CD4-positive, alpha-beta T cell treated with Interferon alpha-2 for 1 hour (primary cell): ENCODE measurements around the gene AKT3.

Experiments
- DNase-seq, 2 donors: peaks; one replicate each; pipeline ENCODE4 v3.0.0-alpha.2; 2020 to 2022

AKT3 gene

DNA sequence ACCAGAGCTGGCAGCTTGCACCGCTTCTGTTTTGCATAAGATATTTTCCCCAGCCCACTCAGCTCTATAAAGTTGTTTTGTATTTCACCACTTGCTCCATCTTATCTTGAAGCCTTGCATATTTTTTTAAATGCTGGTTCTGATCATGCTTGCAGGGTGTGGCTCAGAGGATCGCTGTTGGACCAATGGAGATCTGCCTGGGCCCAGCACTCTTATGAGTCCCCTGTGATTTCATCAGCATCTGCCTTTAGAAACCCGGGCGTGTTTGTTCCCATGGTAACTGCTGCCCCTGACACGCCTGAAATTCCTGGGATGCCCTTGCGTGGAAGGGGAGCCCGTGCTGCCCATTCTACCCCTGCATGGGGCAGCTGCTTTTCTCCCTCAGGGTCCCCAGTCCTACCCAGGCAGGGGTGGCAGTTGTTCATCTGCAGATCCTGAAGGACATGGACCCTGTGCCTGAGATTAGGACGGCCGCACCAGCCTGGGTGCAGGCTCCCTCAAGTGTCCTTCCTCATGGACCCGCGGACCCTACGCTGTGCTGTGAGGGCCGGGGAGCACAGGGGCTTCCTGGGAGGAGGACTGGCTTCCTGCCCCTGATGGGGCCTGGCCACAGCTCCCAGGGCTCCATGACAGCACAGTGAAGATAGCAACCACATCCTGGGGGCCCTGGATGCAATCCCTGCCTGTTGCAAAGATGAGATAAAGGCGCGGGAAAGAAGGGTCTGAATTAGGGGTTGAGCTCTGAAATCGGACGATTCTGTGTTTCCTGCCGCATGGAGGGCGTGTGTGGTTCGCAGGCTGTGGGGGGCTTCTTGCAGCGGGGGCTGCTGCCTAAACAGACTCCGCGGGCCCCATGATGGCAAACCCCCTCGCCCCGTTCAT is 367.7 kb downstream of the AKT3 start:
- no peak for DNase-seq

DNA sequence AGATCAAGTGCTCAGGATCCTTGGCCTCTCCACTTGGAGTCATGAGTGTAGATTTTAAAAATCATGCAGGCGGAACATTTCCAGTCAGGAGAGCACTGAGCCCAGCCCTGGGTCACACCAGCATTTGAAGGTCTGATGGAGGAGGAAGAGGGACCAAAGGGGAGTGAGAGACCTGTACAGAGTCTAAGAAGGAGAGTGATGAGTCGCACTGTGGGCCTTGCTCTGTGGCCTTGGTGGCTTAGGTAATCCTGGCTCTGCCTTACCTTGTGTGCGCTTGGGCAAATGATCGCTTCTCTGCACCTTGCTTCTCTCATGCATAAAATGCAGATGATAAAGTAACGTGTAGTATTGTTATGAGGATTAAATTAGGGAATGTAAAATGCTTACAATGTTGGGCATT is 368.9 kb downstream of the AKT3 start:
- no peak for DNase-seq

DNA sequence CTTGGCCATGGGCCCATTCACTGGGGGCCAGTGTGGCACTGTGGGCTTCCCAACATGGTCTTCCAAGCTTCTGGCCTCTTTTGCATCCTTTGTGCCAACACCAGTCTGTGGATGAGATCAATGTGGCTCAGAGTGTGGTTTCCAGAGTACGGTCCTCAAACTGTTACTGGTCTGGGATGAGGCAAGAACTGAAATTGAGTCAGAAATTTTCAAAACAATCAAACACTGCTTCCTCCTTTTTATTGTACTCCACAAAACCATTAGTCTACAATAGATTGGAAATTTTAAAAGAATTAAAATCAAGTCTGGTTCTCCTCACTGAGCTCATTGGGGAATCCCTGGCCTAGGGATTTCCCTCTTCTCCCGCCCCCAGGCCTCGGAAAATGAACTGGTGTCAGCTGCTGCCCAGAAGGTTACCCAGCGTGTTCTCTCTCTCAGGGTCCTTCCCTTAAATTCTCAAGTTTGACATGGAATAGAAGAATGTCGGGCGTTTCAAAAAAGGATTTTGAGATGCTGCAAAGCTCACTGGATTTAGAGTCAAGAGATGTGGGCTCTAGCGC is 372.2 kb downstream of the AKT3 start:
- no peak for DNase-seq

DNA sequence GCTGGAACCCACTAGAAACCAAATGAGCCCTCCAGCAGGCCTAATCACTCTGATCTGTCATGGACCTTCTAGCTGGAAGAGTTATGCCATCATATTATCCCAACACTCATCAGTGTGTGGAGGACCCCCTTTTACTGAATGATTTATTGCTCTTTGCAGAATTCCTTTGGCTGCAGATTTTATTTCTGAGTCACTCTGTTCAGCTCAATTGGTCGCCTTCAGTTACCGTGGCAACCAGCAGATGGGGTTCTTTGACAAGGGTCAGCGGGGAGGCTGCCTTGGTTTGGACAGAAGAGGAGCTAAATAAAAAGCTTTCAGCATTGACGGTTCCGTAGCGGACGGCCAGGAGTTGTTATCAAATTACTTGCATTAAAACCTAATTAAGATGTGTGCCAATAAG is 374.1 kb downstream of the AKT3 start:
- DNase-seq: no peak

DNA sequence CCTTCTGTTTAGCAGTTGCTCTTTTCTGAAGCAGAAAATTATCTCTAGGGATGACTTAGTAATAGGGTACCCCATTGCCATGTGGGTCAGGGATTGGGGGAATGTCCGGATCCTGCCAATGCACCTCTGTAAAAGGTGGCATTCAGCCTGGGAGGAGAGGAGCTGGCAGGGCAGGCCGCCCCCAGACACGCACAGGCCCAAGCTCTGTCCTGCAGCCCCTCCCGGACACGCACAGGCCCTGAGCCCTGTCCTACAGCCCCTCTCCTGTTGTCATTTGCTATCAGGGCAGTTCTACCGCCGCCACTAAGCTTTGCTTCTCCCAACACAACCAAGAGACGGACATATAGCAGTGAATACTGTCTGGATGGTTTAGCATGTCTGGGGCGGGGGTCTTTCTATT is 375.1 kb downstream of the AKT3 start:
- DNase-seq: no peak

DNA sequence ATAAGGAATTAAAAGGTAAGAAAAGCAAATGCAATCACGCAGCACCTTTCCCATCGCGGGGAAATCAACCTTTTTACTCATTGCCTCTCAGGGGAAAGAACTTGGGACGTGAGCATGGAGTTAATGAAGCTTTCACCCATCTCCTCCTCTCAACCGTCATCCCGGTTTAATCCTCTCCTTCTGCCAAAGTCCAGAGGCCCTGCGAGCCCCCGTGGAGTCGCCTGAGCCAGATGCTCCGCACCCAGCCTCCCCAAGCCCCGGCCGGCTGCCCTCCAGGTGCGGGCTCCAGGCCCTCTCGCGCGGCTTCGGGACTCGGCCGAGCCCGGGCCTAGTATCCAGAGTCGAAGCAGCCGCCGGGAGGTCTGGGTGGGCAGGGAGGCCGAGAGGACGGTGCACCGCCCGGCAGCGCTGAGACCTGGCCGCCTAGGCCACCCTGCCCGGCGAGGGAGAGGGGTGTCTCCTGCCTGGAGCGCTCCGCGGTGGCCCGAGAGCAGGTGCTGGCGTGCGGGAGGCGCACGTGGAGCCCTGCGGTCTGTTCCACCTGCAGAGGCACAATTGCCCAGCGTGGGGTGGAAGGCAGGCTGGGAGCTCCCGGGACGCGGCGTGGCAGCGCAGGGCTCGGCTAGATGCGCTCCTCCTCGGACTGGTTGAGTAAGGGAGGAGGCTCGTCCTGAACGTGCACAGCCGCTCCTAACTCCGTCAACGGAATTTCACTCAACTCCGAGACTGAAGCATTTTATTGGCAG is 375.7 kb downstream of the AKT3 start:
- no peak for DNase-seq

DNA sequence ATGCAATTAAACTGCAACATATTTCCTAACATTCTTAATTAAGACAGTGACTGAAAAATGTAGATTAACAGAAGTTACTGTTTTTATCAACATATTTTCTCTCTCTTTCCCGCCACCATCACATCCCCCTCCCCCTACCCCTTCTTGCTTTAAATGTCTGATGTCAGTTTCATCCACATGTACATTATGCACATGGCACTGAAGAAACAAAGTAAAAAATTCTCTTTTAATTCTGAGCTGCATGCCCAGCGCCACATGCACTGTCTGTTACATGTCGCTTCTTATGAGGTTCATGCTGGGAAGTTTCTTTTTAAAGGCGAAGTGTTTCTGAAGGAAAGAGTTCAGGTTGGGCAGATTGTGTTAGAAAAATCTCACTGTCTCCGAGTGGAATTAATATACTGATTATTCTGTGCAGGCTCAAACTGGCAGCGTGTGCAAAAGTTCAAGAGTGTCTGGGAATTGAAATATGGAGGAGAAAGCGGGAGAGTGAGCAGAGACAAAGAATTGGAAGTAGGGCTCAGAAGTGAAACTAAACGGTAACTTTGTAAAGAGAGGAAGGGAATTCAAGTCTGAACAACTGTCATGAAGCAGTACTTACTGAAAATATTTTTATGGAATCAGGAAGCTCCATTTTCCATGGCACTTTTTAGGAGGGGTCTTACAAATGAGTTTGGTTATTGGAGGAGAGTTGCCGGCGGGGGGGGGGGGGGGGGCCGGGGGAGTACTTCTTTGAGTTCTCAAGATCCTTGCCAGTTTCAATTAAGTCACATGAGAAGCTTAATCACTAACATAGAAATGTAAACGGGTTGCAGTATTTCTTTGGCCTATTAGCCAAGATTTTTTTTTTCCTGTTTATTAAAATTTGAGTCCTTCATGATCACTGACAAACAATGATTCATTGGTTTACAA is 376.6 kb downstream of the AKT3 start:
- DNase-seq: no peak

DNA sequence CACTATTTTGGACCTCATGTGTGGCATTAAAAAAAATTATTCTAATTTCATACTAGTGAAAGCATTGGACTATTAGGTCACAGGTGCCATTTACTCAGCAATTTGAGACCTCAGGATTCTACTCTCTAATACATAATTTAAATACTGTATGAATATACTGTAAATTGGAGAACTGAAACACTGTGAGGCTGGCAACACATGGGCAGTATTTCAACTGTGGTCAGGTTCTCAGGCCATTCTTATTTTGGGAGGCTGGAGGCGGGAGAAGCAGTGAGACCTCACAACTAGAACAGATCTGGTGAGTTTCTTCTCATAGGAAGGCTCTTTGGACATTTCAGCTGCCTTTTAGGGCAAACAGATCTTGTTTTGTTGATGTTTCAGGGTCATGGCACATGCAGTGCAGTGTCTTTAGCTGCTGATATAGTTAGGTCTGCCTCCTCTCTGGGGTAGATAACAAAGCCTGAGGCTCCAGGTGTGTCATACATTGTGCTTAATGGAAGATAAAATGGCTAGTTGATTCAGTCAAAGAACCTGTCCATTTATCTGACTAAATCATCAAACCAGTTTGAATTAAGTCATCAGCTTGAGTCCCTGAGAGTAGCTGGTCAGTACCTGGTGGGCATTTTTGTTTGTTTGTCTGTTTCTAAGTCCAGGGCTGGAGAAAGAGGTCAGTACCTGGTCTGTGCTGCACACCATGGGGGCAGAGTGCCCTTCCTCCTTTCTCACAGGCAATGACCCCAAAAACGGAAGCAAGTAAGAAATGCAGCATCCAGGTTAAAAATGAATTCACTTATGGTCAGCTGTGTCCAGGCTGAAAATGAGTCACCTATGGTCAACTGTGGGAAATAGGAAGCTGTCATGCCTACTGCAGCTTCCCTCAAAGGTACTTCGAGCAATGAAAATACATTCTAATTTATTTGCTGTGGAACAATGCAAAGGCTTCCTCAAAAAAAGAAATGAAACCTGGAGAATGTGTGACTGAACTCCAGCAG is 378.0 kb downstream of the AKT3 start:
- DNase-seq: no peak

DNA sequence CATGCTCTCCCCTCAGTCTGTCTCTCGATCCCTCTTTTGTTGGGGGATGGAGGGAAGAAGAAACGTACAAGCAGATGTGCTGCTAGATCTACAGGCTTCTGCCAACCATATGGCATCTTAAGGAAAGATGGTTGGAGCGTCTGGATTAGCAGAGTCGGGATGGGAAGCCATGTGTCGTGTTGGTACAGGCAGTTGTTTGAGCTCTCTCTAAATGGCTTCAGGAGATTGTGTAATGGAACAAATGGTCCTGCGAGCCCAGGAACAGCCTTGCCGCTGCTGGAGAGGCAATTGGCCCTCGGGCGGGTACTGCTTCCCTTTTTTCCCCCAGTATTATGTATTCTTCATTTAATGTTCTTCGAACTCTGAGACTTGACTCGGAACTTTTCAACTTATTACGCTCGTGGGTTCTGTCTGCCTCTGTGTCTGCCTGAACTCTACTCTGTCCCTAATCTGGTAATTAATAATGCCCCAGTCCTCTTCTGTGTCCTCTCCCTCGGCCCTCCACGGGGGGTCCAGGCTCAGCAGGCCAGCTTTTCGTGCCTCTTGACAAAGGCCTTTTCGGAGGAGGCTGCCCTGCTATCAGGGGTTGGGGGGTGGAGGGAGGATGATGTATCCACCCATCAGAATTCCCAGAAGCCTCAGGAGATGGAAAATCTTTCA is 378.9 kb downstream of the AKT3 start:
- DNase-seq: no peak

DNA sequence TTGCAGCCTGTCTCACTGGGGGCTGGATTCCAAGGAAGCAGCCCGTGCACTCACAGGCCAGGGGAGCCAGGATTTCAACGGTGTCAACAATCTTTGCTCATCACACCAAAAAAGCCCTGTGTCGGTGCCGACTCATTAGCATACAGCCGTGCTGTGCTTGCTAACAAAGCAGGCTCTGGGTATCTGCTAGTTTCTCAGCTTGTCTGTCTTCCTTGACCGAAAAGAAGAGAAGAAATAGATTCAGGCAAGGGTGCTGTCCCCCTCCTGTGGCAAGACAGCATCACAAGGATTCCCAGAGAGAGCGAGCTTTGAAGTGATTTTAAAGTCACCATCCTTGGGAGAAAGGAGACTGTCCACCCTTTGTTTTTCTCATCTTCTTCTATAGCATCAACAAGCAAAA is 379.5 kb downstream of the AKT3 start:
- no peak for DNase-seq

DNA sequence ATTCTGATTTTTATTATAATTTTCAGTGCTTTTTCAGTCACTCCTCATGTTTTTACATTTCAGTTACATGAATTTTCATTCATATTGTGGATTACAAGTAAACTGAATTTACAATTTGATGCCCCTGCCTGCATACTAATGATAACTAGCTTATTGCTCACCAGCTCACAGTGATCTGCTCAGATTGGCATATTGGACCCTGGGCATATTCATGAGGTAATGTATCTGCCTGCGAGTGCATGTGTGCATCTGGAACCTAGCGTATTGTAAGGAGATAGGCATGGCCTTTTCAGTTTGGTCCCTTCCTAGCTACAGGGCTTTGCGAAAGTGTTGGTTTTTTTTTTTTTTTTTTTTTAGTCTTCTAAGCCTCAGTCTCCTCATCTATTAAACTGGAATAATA is 380.5 kb downstream of the AKT3 start:
- no peak for DNase-seq

DNA sequence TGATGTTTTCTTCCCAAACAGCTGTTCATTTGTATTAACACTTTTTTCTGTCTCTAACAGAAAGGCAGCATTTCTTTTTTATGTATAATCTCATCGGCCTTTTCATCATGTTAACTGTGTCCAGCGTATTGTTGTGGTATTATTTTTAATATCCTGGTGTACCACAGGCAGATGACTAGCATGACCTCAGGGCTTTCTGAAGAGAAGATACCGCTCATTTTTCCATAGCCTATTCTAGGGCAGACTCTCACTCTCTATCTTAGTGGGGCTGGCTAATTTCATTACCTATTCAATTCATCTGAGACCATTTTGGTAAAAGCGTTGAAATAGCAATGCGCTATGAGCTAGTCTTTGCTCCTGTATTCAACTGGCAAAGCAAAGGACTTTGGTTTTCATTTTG is 384.3 kb downstream of the AKT3 start:
- DNase-seq: no peak

DNA sequence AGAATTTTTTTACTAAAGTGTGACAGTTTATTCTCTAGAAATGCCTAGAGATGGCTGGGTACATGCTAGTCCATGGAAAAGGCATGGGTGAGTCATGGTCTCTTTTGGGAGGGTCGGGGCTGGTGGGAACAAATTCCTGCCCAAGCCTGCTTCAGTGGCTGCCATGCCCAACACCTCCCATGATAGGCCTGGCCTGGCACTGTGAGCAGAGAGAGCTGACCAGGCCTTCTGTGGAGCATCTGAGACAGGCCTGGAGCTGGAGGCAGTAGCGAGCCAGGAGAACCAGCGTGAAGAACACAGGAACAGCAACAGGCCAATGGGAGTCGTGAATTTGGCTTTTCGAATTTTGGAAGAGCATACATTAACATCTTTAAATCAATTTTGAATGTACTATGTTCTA is 385.0 kb downstream of the AKT3 start:
- no peak for DNase-seq

DNA sequence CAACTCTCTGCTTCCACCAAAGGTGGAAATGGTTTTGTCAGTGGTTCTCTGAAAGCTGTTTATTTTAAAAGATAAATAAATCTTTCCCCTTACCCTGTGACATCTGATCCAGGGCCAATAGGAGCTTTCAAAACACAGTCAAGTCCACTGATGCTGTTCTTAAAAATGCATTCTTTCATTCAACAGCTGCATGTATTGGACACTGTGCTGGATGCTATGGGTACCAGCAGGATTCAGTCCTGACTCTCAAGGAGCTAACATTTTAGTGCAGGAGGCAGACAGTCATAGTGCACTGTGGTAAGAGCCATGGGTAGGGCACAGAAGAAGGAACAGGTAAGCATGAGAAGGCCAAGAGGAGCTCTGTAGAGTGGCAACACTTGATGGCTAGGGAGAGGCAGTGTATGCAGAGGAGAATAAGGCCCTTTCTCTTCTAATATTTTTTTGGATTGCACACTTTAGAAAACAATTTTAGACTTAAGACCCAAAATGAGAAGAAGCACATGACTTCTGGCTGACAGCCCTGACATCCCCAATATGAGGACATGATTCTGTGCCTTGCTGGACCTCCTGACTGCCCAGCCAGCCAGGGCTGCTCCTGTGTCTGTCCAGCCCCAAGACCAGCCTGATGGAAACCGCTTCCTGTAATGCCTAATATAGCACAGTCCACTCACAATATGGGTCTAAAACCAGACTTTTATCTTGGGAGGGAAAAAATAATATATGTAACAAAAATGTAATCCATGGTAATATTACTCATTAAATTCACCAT is 386.9 kb downstream of the AKT3 start:
- DNase-seq: no peak

DNA sequence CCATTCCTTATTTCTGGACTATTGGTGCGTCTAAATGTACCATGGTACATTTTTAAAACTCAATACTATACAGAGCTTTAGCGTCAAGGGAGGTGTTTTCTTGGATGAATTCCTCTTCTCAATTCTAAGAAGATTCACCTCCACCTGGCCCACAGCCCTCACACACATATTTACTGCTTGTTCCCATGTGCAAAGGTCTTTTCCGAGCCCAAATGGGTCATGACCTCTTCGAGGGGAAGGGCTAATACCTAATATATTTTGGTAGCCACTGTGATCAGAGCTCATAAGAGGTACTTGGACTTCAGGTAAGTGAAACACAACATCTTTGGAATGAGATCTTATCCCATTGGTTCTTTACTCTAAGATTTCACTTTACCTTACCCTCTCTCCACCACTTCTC is 388.3 kb downstream of the AKT3 start:
- no peak for DNase-seq

DNA sequence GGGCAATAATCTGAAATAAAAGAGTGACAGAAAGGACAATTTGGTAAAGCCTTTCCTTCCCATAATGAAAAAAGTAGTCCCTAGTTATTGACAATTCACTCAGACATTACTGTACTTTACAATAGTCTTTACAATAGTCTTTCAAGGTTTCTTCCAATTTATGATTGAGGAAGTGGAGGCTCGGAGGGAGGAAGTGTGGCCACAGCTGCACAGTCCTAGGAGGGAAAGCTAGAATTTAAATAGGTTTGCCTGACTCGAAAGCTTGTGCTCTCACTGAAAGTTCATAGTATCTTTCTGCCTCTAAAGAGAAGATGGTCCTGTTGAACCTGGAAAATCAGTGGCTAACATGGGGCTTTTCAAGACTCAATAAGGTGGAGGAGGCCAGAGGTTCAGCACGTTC is 391.0 kb downstream of the AKT3 start:
- DNase-seq: no peak

DNA sequence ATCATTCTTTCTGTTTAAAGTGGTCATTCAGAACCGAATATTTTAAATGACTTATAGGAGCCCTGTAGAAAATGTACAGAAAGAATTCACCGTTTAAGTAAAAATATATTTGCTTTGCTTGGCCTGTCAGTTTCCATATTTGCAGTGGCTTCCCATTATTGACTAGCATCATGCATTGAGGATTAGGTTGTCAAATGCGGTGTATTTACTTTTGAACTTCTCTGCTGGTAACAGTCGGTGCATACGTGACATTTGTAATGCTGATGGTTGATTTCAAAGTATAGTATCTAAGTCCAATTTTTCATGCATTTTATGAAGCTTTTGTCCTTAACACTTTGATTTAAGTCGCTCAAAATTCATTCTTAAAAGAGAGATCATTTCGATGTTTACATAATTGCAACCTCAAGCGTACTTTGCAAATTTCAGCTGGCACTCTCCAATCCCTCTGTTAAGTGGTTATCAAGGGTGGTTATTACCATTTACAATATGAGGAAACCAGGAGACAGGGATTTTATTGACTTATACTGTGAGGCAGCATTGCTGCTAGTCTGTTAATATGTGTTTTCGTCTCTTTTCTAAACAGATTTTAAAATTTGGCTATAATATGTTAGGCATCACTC is 392.6 kb downstream of the AKT3 start:
- DNase-seq: no peak

DNA sequence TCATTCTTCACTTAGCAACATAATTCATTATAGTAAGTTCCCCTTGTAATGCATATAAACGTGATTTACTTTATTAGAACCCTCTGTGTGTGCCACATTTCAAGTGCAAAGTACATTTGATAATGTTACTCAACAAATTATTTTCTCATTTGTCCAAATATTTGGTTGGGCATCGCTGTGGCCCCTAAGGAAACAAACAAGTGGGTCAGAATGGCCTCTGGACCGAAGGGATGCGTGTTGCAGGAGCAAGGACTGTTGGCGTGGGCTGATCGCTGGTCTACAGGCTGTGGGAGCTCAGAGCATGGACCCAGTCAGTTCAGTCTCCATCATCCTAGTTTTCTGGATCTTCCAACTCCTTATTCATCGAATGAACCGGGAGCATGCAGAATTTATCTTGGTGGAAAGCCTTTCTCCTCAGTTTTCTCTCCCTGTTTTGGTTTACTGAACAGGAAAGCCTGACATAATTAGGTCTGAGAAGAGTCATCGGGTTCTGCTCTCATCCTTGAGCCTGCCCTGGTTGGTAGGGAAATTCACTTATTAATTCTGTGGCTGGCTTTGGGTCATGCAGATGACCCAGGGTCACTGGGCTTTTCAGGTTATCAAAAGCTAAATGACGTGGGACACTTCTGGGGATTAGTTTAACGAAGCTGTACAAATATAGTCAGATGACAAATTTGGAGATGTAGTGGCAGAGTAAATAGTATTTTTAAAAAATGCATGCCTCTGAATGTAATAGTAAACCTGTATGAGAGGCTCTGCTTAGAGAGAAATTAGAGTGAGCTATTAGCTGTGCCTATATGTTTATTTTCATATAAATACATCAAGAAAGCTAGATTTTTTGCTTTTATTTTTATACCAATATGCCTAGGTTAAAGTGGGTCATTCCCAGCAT is 394.0 kb downstream of the AKT3 start:
- DNase-seq: no peak
